GM23248 (cell line): ENCODE data around the gene ADARB1.

Experiments
- EZH2 ChIP-seq: fragments of 200-600 bp; sonication (generic); IDR thresholded peaks from 2 replicates; pipeline ENCODE4 v1.6.1; 2018; ENCODE audit warnings: antibody characterized with exemption, mild to moderate bottlenecking; ENCODE audit not compliant: insufficient read depth, poor library complexity, severe bottlenecking
- EZH2phosphoT487 ChIP-seq: fragments of 200-600 bp; sonication (generic); IDR thresholded peaks from 2 replicates; pipeline ENCODE4 v1.6.1; 2018; ENCODE audit warnings: antibody characterized with exemption, moderate library complexity, mild to moderate bottlenecking, low read depth; ENCODE audit not compliant: insufficient read depth

DNA sequence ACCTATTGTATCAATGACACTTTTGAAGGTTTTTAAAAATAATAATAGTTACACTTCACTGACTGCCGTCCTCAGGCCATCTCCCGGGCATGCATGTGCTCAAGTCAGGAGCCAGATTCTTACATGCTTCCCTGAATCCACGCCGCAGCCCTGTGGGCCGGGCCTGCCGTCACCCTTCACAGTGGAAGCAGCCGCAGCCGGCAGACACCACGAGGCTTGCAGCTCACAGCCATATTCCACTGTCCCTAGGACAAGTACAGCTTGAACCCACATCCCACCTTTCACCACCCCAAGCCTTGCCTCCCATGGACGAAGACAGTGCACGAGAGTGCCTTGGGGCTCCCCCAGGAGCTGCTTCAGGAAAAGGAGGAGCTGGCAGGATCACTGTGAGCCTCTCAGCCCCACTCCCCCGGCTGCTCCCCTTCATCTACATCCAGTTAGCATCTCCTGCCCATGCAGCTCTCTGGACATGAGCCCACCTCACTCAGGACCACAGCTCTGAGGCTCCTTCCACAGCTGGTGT is 136.1 kb downstream of the ADARB1 start:
- TF ChIP-seq EZH2 (no peak), EZH2phosphoT487 (no peak)
